NK-92 (cell line): ENCODE results near the gene E2F7.
"Not testable (repeated sequence)": the region's sequence is repeated elsewhere in the genome, so short reads cannot be mapped to it uniquely, and the experiment has no call there.

Source experiments
- DNase-seq: peaks from one replicate; lab custom pipeline; 2025; ENCODE audit not compliant: unreplicated experiment; lab: John Stamatoyannopoulos, UW

The E2F7 gene, protein sequence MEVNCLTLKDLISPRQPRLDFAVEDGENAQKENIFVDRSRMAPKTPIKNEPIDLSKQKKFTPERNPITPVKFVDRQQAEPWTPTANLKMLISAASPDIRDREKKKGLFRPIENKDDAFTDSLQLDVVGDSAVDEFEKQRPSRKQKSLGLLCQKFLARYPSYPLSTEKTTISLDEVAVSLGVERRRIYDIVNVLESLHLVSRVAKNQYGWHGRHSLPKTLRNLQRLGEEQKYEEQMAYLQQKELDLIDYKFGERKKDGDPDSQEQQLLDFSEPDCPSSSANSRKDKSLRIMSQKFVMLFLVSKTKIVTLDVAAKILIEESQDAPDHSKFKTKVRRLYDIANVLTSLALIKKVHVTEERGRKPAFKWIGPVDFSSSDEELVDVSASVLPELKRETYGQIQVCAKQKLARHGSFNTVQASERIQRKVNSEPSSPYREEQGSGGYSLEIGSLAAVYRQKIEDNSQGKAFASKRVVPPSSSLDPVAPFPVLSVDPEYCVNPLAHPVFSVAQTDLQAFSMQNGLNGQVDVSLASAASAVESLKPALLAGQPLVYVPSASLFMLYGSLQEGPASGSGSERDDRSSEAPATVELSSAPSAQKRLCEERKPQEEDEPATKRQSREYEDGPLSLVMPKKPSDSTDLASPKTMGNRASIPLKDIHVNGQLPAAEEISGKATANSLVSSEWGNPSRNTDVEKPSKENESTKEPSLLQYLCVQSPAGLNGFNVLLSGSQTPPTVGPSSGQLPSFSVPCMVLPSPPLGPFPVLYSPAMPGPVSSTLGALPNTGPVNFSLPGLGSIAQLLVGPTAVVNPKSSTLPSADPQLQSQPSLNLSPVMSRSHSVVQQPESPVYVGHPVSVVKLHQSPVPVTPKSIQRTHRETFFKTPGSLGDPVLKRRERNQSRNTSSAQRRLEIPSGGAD

DNA sequence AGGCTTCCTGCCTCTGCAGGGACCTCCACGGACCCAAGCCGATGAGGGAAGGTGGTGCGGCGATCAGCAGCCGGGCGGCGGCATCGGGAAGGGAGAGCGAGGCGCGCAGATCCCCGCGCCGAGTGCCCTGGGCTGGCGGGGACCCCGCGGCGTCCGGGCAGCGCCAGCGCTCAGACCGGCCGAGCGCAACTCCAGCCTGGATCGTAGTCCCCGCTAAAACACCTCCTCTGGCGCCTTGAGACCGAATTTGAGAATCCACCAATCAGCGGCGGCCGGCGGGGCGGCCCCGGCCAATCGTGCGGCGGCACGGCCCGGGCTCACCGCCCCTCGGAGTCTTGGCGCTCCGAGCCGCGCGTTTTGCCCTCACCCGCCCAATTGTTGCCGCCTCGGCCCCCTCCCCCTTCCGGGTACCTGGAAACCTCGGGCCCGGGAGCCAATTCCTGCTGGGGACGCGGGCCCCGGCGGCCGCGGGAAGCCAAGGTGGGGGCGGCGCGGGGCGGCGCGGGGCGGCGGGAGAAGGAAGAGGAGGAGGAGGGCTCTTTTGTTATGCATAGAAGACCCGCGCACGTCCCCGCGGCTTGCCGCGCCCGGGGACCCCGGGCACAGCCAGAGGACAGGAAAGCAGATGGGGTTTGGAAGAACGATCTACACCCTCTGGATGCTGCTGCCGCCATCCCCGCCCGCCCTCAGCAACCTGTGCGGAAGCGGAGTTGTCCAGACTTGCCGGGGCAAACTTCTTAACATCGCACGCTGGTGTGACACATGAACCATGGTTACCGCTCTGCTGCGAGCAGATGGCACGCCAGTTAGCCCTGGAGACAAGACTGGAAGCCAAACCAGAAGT, at the start of gene E2F7:
TSS of gene E2F7 (minus strand) at position 209 of the 844 bp plus-strand sequence. CDS start 934 bp downstream, outside the sequence.
- peak; percentile 8 for DNase-seq

DNA sequence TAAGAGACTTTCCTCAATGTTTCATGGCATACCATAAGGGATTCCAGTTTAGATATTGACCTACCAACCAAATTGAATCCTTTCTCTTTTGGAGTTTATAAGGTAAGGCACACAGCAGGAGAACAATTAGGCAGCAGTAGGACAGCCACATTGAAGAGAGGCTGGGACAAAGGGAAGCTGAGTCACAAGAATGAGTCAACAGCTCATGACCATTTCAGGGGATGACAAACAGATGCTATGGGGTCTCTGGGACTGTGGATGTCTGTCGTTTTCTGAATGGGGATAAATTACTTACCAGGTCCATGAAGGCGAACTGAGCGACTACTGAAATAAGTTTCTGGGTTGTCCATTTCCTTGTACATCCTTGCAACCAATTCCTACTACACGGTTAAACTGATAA, 48.6 kb upstream of the E2F7 start:
- no peak for DNase-seq

DNA sequence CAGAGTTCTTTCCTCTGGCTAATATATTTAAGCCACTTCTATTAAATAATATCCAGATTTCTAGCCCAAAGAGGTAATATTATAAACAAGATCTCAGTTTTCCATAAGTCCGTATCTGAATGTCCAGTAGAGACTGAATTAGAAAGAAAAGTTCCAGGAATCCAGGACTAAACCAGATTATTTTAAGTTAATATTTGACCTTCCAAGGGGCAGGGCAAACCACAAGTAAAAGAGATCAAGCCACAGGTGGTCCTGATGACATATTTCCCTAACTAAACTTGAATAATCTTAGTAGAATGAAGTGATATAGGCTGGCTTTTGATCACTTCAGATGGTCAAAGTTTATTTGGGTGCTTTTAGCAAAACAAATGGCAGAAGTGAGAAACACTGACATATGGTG, 43.3 kb upstream of the E2F7 start:
- DNase-seq = no peak

DNA sequence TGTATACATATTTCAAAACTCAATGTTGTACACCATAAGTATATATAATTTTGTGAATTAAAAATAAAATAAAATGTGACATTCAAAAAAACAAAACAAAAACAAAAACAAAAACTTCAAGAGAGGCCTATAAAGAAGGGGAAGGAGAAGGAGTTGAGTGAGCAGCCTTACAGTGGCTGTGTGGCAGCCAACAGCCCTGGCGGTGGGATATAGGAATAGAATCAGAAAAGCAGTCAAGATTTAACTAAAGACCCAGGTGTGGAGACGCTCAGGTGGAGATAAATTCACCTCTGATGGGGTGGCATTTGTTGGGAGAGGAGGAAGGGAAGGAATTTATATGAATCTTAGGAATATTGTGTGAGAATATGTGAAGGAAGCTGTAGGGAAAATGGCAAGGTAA, 41.8 kb upstream of the E2F7 start:
- DNase-seq = no peak

DNA sequence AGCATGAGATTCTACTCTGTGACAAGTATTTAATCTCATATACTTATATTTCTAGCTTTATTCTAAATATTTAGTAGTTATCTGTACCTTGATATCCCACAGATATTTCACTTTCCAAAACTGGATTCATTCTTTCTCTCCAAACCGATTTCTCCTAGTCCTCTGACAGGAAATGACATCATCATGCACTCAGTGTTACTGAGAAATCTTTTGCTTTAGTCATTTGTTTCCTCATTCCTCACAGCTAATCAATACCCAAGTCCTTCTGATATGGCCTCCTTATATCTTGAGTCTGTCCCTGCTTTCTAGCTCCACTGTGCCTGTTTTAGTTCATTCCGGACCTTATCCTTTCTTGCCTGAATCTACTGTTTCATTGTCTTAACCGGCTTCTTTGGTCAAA, 39.4 kb upstream of the E2F7 start:
- DNase-seq = no peak

DNA sequence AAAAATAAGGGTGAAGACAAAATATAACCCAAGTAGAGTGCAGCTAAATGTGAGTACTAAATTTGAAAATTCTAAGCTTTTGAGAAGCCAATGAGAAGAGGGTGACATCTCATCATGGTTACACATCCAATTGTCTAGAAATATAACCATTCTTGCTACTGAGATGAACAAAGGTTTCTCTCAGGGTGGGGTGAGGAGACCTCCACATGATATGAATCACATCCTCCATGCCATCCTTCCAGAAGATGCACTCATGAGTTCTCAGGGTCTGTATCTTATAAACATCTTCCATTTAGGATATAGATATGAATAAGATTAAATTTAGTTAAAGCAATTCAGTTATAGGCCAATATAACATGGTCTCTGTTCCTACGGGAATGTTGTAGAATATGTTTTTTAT, 38.9 kb upstream of the E2F7 start:
- DNase-seq = no peak

DNA sequence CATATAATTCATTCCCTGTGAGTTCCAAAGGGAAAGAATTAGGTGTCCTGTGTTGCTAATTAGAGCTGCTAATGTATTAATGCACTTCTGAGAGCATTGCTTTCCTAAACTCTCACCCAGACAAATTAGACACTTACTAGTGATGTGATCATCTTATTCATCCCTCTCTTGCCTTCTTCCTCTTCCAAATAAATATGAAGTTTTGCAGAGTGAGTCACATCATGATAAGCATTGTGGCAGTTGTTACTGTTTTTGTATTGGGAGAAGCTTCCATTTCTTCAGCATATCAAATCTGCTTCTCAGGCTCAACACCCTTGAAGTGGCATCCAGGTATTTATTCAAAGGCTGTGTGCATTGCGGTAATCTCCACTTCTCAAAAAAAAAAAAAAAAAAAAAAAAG, 37.3 kb upstream of the E2F7 start:
- DNase-seq = no peak

DNA sequence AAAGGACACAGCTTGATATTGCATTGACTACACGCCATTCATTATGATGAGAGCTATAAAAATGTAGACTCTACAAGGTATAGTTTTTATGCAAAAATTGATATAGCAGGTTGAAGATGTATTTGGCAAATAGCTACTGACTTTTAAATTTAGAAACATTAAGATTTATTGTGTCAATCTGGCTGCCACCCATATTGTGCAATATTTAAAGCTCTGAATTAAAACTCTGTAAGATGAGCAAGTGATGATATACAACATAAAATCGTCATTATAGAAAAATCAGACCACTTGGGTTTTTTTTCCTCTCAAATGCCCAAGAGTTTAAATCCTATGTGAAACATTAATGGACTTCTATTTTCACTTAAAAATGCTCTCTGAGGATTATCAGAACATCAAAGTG, 36.8 kb upstream of the E2F7 start:
- no peak for DNase-seq

DNA sequence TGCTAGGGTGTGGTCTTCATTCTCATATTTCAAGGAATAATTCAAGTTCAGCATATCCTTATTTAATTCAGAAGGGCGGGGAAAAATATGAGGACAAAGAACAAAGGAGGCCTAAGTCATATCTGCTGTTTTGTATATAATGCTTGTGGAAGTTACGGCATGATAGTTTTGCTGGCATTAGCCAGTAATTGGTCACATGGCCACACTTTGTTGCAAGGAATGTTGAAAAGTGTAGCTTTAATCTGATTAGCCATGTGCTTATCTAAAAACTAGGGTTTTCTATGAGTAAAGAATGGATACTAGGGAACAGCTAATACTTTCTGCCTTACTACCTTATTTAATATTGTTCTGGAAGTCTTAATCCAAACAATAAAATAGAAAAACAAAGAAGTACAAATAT, 34.4 kb upstream of the E2F7 start:
- DNase-seq = no peak

DNA sequence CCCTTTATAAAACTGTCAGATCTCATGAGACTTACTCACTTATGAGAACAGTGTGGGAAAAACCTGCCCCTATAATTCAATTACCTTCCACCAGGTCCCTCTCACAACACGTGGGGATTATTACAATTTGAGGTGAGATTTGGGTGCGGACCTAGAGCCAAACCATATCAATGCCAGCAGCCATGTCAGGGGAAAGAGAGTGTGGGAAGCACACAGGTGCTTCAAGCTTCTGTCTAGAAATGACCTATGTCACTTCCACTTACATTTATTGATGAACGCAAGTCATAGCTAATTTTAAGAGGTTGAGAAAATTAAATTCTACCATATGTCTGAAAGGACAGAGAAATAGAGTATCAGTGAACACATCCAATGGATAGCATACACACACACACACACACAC, 32.5 kb upstream of the E2F7 start:
- no peak for DNase-seq

DNA sequence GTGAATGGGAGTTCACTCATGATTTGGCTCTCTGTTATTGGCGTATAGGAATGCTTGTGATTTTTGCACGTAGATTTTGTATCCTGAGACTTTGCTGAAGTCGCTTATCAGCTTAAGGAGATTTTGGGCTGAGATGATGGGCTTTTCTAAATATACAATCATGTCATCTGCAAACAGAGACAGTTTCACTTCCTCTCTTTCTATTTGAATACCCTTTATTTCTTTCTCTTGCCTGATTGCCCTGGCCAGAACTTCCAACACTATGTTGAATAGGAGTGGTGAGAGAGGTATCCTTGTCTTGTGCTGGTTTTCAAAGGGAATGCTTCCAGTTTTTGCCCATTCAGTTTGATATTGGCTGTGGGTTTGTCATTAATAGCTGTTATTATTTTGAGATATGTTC, 26.9 kb upstream of the E2F7 start:
- not testable (repeated sequence) for DNase-seq

DNA sequence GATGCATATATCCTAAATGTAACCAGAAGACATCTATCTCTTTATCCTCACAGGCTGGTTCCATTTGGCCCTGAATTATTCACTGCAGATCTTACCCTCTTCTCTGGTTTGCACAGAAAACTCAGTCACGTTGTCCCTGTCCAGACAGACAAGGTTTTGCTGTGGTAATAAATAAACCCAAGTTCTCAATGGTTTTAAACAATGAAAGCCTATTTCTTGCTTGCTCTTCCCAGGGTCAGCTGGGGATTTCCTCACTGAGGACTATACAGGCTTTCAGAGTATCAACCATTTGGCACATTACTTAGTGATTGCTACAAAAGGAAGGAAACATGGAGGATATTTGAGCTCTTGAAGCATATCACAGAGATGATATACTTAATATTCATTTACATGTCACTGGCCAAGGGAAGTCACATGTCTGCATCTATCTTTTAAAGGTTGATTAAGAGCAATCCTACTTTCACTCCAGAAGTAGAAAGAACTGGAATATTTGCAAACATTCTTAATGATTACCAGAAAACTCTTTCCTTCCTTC, 24.4 kb upstream of the E2F7 start:
- DNase-seq = no peak

DNA sequence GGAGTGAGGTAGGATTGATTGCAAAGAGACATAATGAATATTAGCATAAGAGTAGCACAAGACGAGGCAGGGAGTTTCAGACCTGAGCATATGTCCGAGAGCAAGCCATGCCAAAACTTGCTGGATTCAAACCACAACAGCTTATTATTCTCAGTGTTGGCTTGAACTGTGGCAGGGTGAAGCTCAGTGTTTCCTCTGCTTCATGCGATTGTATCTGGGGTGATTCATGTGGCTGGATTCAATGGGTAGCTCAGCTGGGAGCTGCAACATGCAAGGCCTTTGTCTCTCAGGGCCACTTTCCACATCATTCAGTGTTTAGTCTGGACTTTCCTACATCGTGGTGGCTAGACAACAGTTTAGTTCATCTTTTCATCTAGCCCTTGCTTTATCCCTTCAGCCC, 22.1 kb upstream of the E2F7 start:
- DNase-seq = no peak

DNA sequence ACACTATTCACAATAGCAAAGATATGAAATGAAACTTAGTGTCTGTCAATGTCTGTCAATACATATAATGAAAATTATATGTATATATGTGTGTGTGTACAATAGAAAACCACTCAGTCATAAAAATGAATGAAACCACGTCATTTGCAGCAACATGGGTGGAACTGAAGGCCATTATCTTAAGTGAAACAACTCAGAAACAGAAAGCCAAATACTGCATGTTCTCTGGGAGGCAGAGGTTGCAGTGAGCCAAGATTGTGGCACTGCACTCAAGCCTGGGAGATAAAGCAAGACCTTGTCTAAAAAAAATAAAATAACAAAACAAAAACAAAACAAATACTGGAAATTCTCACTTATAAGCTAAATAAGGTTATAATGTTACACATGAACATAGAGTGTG, 16.7 kb upstream of the E2F7 start:
- DNase-seq = no peak

DNA sequence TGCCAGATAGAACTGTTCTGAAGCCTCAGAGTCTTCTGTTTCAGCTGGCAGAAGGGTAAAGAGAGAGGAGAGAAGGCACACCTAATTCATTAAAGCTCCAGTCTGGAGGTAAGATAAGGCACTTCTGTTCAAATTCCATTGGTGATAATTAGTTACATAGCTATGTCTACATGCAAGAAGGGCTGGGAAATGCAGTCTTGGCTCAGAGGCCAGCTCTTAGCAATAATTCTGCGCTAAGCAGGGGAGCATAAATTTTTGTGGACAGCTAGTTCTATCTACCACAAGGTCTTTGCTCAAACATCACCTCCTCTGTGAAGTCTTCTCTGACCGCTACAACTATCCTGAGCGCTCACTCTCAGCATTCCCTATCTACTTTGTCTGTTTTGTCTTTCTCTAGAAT, 14.3 kb upstream of the E2F7 start:
- DNase-seq = no peak

DNA sequence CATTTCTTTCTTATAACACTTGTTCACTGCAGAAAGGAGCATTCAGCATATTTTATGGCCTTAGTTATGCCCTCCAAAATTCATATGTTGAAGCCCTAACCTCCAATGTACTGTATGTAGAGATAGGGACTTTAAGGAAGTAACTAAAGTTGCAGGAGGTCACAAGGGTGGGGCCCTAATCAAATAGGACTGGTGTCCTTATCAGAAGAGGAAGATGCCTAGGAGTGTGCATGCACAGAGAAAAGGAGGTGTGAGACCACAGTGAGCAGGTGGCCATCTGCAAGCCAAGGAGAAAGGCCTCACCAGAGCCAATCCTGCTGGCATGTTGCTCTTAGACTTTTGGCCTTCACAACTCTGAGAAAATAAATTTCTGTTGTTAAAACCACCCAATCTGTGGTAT, 12.9 kb upstream of the E2F7 start:
- no peak for DNase-seq

DNA sequence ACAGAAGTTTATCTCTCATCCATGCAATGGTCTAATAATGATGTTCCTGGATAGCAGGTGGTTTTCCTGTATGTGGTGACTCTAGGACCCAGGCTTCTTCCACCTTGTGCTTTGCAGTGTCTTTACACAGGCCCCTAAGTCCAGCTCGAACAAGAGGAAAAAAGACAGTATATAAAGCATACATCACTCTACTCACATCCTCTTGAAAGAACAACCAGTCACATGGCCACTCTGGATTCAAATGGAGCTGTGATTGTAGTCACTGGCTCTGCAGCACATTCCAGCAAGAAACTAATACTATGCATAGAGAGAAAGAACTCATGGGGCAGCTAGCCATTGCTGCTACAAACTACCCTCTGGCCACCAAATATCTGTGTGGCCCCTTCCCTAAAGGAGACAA, 11.5 kb upstream of the E2F7 start:
- DNase-seq = no peak

DNA sequence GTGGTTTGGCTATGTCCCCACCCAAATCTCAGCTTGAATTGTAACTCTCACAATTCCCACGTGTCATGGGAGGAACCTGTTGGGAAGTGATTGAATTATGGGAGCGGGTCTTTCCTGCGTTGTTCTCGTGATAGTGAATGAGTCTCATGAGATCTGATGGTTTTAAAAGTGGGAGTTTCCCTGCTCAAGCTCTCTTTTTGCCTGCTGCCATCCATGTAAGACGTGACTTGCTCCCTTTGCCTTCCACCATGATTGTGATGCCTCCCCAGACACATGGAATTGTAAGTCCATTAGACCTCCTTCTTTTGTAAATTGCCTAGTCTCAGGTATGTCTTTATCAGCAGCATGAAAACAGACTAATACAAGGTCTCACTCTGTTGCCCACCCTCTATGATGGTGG, 8.5 kb upstream of the E2F7 start:
- DNase-seq = not testable (repeated sequence)

DNA sequence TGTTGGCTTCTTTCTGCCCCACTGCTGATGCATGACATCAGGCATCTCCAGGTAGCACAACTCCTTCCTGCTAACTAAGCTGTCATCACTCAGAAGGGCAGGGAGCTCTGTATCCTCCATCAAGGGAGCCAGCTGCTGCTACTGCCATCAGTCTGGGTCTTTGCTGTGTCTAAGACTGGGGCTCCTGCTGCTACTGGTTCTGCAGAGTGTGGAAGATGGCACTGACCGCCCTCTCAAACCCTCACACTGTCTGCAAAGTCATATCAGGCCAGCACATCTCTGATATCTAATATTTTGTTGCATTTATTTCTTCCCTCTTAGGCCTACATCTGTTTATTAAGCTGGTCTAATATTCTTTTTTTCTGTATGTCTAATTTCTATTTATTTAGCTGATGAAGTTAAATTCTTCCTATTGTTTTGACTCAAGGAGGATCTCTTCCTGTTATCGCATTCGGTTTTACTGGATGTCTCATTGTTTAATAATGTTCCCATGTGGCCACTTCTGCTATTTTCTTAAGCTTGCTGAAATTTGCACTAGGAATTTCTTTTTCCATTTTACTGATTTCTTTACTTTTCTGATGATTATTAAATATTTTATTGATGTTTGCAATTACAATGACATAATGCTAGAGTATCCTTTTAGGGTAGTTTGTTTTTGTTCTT, 7.6 kb upstream of the E2F7 start:
- no peak for DNase-seq

DNA sequence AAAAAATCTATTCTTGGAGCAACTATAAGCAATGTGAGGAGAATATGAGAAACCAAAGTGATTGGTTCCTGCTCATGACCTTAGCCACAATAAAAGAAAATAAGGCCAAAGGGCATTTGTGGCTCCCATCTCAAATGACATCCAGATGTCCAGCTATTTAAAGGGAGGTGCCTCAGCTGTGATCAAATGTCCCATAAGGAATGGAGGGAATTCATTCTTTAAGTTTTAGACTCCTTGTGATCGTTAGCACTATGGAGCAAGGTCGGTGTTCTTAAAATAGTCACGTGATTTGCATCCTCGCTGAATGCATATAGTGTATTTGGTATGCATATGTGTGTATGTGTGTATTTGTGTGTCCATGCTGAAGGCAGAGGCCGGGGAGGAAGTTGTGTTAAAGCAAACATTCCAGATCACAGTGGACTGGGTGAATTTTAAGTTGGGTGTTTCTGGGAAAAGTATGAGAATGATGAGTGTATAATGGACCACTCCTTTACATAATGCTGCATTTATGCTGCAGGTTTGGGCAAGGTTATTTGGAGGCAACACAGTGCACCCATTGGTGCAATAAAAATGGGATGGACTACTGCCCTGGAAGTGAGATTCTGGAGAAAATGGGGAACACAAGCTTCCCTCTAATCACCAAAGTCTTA, 5.6 kb upstream of the E2F7 start:
- DNase-seq = no peak
